ENCODE measurements around the gene PCDHA11.

PCDHA11 gene

GRCh38 chr5:140883927-140884697 lies 15.4 kb downstream of the PCDHA11 start:
- no peak for DNase-seq
- in situ Hi-C loops (cut with HindIII; ENCODE audit: low pct_ligation_motif_present, low sequenced_read_pairs): no loop called here
- H3K27ac ChIP-seq: no peak overlapping the region
- H3K4me3 ChIP-seq (ENCODE audit: low read depth, low read length): no peak overlapping the region
- no peak for TF ChIP-seq CTCF (IDR thresholded peaks at IDR 0.05; ENCODE audit: low read depth, low read length, missing control alignments)
- no peaks in the 10 kb centered on the region for H3K27me3 ChIP-seq (replicated peaks)
- H3K36me3 ChIP-seq (replicated peaks): no peaks in the 10 kb centered on the region

GRCh38 chr5:140916325-140916724 lies 47.6 kb downstream of the PCDHA11 start:
- H3K36me3 ChIP-seq (replicated peaks): no peaks in the 10 kb centered on the region
- H3K4me3 ChIP-seq (ENCODE audit: low read depth, low read length): no peak overlapping the region
- no peak for DNase-seq
- H3K27ac ChIP-seq: no peak overlapping the region
- in situ Hi-C loops (cut with HindIII; ENCODE audit: low pct_ligation_motif_present, low sequenced_read_pairs): no loop called here
- TF ChIP-seq CTCF (IDR thresholded peaks at IDR 0.05; ENCODE audit: low read depth, low read length, missing control alignments): no peak
- H3K27me3 ChIP-seq (replicated peaks): no peaks in the 10 kb centered on the region

All from brain microvascular endothelial cell (primary cell).